Stimulated activated CD4-positive, alpha-beta T cell treated with anti-CD3 and anti-CD28 coated beads, Interleukin-15, amount 100 ng/mL, for 48 hours (primary cell): ENCODE data around the gene MECR.

Source experiments
- DNase-seq, 2 donors: peaks; one replicate each; pipeline ENCODE4 v3.0.0-alpha.2; 2020; ENCODE audit warnings: low read depth in 2 of 2

The MECR gene

GRCh38 chr1:29255134-29255666, 24.5 kb upstream of the MECR start:
- DNase-seq = no peak

DNA sequence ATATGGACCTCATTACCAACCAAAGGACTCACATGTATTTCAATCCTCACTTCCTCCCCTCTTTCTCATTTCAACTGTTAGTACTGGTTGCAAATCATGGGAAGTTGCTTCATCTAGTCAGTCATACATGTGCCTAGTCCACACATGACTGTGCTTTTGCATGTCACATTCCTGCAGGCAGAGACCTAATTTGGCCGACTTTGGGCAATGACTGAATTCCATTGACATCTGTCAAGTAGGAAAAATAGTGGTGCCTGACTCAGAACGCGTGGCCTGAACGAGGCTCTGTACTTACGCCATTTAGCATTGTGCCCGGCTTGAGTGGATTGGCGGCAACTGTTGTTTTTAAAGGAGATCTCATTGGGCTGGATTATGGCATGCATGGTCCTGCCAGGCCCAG, 23.6 kb upstream of the MECR start:
- DNase-seq = no peak

- no peak for DNase-seq
Observed at GRCh38 chr1:29253180-29253579, 22.4 kb upstream of the MECR start.

DNA sequence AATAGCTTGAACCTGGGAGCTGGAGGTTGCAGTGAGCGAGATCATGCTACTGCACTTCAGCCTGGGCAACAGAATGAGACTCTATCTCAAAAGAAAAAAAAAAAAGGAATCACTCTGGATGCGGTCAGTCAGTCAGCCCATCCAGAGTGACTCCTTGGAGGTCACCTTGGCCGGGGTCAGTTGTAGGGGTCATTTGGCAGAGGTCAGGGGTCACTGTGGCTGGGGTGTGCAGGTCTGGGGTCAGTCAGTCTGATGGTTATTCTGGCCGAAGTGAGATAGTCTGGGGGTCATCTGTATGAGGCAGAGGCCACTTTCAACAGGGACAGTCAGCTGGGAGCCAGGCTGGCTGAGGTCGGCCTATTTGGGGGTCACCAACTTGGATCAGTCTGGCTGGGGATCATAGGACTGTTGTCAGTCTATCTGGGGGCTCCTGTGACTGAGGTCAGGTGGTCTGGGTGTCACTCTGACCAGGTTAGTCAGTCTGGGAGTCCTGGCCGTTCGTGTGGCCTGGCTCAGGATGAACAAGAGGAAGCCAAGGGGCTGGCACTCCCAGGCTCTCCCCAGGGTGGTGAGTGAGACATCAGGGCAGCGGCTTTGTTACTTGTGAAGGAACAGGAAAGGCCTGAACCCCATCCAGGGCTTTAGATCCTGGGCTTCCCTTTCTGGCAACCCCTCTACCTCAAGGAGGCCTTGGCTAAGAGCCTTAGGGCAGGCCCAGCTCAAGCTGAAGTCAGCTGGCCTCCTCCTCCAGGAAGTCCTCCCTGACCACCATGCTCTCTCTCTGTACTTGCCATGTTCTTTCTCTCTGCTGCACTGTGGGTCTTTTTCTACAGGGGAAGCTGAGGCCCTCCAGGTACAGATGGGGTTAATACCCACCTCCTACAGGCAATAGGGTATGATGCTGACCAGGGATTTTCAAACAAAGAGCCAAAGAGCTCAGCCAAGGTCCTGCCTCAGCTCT, 20.7 kb upstream of the MECR start:
- no peak for DNase-seq

- no peak for DNase-seq
Observed at GRCh38 chr1:29249951-29250581, 19.3 kb upstream of the MECR start.

DNA sequence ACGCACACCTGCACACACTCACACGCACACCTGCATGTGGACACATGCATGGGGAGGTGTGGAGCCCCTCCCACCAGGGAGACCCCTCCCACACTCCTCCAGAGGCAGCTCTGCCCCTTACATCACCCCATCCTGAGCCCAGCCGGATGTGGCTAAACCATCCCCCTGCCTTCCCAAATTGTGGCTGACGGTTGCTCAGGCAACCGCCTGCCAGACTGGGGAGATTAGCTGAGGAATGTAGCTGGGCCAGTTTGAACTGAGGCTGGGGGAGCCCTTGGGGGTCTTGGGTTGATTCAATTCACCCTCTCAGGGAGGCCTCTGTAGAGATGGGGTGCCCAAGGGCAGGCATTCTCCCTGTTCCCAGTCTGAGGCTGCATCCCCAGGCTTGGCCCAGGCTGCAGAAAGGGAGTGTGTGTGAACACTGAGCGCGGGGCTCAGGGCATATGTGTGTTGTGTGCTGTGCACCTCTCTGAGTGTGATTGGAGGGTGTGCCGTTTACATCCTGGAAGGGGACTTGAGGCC, 18.5 kb upstream of the MECR start:
- DNase-seq = no peak

DNA sequence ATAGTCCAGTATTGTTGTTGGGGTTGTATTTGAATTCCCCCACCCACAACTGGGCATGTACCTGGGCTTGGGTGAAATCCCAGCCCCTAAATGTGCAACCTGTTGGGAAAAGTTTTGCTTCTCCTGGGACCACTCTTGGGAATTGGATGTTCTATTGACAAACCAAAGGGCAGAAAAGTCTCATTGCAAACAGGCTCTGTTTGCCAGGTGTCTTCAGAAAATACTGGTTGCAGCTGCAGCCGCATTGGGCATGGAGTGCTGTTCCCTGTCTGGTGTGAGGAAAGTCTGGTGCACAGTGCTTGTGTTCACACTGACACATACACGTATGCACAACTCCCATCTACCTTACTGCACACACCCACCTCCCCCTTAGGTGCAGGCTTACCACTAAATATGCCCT, 17.7 kb upstream of the MECR start:
- no peak for DNase-seq

DNA sequence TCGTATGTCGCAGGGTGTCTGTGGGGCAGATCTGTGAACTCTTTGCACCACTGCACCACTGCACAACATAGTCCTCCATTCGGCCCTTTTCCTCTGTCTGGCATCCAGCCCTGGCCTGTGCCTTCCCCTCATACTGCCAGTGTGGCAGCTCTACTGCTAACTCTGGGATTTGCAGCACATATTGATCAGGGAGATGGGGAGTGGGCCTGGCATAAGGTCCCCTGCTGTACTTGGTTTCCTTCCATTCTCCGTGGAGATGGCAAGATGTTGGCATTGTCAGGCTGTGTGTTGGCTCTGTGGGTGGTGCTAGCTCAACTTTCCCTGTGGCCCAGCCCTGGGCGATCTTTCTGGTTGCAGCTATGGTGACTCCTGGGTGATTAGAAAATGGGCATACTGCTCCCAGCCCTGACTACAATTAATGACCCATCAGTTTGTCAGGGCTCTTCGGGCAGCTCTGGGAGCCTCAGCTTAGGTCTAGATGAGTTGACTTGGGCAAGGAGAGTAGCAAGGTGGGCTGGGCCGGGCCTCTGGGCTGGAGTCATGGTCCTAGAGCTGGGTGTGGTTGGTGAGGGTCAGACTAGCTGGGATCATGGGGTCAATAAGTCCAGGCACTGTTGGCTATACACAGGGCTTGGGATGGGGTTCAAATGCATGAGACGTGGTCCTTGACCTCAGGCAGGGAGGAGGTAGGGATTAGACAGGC, 17.0 kb upstream of the MECR start:
- no peak for DNase-seq

DNA sequence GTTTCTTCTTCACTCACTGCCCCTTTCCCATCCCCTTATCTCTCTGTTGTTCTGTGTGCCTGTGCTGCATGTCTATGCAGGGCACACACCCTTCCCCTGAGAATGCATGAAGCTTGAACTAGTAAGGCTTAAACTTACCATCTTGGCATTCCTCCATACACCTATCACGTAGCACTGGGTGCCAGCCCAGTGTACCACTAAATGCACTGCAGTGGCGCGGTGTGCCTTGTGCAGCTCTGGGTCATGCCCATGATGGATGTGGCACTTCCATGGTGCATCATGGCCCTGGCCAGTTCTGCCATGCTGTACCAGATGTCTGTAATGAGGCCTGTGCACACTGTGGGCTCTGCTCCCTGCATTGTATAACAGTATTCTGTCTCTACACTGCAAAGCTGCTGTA, 16.3 kb upstream of the MECR start:
- DNase-seq = no peak

DNA sequence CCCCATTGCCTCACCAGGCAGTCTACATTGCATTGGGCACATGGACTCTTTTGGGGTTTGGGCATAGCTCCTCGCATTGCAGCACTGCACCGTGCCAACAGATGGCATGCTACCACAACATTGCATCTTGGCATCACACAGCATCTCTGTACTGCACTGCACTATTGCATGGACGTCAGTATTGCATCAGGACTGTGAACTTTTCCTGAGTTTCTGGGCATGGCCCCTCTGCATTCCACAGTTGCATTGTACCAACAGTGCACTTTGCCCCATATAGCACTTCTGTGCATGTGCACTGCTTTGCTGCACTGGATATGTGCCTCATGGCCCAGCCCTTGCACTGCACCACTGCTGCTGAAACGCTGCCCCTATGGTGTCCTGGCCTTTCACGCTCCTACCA, 15.1 kb upstream of the MECR start:
- DNase-seq = no peak

GRCh38 chr1:29245261-29245660, 14.5 kb upstream of the MECR start:
- DNase-seq = no peak

DNA sequence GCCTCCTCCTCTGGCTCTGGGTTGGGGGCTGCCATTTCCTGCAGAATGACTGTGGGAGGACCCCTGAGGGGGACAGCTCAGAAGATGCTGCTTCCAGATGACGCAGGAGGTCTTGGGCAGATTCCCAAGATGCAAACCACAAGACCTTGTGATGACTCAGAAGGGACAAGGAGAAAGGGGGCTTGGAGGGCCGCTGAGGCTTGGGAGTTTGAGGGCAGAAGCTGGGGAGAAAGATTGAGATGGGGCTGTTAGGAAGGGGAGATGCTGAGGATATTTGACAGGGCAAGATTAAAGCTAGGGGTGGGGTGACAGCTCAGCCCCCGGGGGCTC, 13.1 kb upstream of the MECR start:
- no peak for DNase-seq

DNA sequence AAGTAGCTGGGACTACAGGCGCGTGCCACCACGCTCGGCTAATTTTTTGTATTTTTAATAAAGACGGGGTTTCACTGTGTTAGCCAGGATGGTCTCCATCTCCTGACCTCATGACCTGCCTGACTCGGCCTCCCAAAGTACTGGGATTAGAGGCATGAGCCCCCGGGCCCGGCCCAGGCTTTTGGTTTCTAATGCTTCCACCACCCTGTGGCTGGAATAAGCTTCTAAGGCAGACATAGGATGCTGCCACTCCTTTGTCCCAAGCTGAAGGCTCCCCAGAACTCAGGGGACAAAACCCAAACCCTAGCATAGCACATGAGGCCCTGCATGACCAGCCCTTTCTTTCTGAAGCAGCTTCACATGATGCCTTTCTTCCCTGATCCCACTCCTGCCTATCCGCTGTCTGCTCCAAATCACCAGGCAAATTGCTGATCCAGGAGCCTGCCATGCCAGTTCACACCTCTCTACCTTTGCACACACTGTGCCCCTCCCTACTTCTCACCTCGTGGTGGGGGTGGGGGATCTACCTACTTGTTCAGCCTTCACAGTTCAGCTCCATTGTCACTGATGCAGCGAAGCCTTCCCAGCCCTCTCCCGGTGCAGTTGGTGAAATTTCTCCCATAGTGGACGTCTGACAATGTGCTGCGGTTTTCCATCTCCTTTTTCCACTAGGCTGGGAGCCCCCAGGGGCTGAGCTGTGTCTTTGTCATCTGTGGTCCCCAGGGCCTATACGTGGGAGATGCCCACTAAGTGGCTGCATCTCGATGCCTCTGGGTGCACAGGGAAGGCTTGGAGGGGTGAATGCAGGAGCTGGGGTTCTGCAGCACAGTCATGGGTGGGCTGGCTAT, 12.5 kb upstream of the MECR start:
- no peak for DNase-seq

GRCh38 chr1:29240986-29241385, 10.3 kb upstream of the MECR start:
- DNase-seq = no peak

DNA sequence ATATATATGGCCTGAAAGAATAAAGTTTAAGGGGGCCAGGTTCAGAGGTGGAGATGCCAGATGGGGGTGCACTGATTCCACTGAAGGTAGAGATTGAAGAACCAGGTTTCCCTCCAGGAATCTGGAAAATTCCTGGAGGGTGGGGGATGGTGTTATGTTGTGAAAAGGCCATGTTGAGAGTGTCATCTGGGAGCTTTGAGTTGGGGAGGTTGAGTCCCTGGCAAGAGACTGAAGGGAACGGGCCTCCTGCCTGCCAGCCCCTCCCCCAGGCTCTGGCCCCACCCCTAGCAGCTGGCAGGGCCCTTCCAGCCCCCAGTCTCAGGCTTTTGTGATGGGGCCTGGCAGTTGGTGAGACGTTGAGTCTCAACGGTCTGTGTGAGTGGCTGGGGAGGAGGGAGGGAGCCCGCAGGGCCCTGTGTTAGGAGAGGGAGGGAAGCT, 9.7 kb upstream of the MECR start:
- DNase-seq = no peak

DNA sequence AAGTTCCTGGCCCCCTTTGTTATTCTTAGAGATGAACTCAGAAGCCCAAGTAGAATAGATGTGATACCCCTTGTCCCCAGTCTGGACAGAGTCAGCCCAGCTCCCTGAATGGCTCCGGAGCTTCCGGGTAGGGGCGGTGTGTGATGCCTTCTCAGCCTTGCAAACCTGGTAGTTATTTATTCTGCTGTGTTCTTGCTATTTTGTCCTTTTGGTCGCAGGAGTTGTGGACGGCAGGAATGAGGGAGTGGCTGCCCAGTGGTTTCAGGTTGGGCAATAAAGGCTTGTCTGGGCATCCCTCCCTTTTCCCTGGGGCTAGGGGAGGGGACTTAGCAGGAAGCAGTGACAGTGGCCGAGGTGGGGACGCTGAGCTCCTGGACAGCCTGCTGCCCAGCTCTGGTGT, 8.4 kb upstream of the MECR start:
- DNase-seq = no peak

DNA sequence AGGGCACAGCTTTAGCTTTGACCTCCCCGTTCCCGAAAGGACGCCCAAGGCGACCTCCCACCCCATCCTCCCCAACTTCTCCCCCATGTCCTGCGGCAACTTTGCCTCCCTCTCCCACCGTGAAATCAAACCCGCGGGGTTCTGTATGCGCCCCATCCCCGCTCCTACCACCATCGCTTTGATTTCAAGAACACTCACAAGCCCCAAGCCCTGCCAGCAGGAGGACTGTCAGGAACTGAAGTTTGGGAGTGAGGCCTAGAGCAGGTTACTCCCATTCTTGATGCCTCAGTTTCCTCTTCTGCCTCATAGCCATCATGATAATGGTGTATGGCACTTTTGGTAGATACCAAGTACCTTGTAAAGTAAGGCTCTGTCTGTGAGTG, 7.9 kb upstream of the MECR start:
- DNase-seq = no peak

DNA sequence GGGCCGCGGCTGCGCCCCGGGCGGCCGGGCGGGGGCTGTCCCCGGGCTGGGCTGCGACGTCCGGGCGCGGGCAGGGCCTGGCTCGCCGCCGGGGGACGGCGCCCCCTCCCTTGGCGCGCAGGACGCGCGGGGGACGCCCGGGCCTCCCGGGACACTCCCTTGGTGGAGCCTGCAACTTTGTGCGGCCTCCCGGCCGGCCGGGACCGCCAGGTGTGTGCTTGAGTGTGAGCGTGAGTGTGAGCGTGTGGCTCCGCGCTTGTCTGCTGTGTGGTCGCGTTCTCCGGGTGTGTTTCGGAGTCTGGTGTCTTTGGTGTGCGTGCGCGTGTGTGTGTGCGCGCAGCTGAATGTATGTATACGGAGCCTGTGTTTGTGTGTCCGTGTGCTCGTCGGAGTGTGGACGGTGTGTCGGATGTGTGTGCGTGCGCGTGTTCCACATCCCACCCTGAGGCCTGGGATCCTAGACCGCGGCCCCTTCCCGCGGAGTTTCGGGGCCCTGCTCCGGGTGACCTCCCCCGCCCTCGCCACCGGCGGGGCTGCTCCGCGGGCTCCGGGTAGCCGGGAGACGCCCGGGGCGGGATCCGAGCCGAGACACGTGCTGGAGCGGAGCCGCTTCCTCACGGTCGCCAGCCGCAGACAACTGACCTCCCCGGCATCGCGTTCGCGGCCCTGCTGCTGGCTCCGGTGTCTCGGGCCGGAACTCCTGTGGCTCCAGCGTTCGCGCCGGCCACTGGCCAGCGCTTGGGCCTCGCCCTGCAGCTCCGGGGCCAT, 7.3 kb upstream of the MECR start:
- DNase-seq = no peak

DNA sequence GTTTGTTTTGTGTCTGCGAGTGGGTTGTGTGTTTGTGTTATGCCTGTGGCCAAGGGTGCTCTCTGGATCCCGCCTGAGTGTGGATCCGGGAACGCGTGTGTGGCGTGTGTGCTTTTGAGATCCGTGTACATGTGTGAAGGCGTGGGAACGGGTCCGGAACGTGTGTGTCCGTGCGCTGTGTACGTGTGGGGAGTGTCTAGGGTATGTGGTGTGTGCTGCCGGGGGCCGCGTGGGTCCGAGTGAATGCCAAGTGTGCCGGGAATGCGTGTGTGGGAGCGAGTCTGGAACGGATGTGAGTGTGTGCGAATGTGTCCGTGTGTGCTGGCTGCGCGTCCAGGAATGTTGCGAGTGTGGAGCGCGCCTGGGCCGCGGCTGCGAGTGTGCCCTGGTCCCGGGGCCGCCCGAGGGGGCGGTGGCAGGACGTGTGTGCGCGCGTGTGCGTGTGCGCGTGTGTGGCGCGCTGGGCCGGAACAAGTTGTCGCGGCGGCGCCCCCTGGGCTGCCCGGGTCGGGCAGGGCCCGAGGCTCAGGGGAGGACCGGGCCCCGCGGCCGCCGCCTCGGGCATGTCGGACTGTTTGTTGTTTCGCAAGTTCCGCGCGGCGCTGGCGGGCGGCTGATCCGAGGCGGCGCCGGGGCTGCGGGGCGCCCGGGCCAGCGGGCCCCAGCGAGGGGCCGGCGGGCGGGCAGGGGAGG, 6.5 kb upstream of the MECR start:
- no peak for DNase-seq

- no peak for DNase-seq
Observed at GRCh38 chr1:29236712-29237128, 6.0 kb upstream of the MECR start.
